H9 (cell line): Measurements from ENCODE around the gene SNRNP70. TPM values are rescaled to one million over a fixed set of nuclear protein-coding genes. Genes with fewer than 3 reads are reported as not detected.

Experiments
- DNase-seq: peaks from one replicate; pipeline ENCODE4 v3.0.0-alpha.2; 2017
- H2AFZ ChIP-seq: one replicate; pipeline ENCODE4 v1.6.1; 2013; ENCODE audit warnings: mild to moderate bottlenecking, low read length, control low read depth, moderate library complexity
- H2AK5ac ChIP-seq: 2 replicates; pipeline ENCODE4 v1.6.1; 2013; ENCODE audit warnings: low read length, control low read depth, mixed read lengths; ENCODE audit not compliant: insufficient read length
- H2BK120ac ChIP-seq: one replicate; pipeline ENCODE4 v1.6.1; 2013; ENCODE audit warnings: low read depth, mild to moderate bottlenecking, low read length, control low read depth, inconsistent platforms; ENCODE audit not compliant: poor library complexity, severe bottlenecking
- H2BK12ac ChIP-seq: 2 replicates; pipeline ENCODE4 v1.6.1; 2013; ENCODE audit warnings: low read length, control low read depth, mixed read lengths, low read depth; ENCODE audit not compliant: insufficient read length
- H2BK15ac ChIP-seq: 2 replicates; pipeline ENCODE4 v1.6.1; 2013; ENCODE audit warnings: low read depth, low read length, control low read depth
- H2BK20ac ChIP-seq: one replicate; pipeline ENCODE4 v1.6.1; 2013; ENCODE audit warnings: low read depth, mild to moderate bottlenecking, low read length, control low read depth, inconsistent platforms; ENCODE audit not compliant: poor library complexity, severe bottlenecking
- H2BK5ac ChIP-seq: 2 replicates; pipeline ENCODE4 v1.6.1; 2013; ENCODE audit warnings: low read length, control low read depth, mixed read lengths; ENCODE audit not compliant: insufficient read length
- H3K14ac ChIP-seq: 2 replicates; pipeline ENCODE4 v1.6.1; 2013; ENCODE audit warnings: low read length, control low read depth; ENCODE audit not compliant: insufficient read depth
- H3K18ac ChIP-seq: 2 replicates; pipeline ENCODE4 v1.6.1; 2013; ENCODE audit warnings: low read depth, mild to moderate bottlenecking, mixed read lengths, low read length, control low read depth; ENCODE audit not compliant: insufficient read length
- H3K23ac ChIP-seq: 2 replicates; pipeline ENCODE4 v1.6.1; 2013; ENCODE audit warnings: low read length, control low read depth, mixed read lengths, low read depth; ENCODE audit not compliant: insufficient read length
- H3K23me2 ChIP-seq: 2 replicates; pipeline ENCODE4 v1.6.1; 2013; ENCODE audit warnings: low read depth, mild to moderate bottlenecking, mixed read lengths, low read length, control low read depth; ENCODE audit not compliant: insufficient read length, poor library complexity, severe bottlenecking
- H3K27ac ChIP-seq: 2 replicates; pipeline ENCODE4 v1.5.1; 2013; ENCODE audit warnings: low read length, control low read depth, mixed read lengths, low read depth; ENCODE audit not compliant: insufficient read length
- H3K27me3 ChIP-seq: 2 replicates; pipeline ENCODE4 v1.6.1; 2013; ENCODE audit warnings: low read length, control low read depth, inconsistent platforms; ENCODE audit not compliant: insufficient read depth
- H3K4ac ChIP-seq: 2 replicates; pipeline ENCODE4 v1.6.1; 2013; ENCODE audit warnings: low read depth, mild to moderate bottlenecking, control low read depth, inconsistent platforms, low read length, moderate library complexity
- H3K4me1 ChIP-seq: 2 replicates; pipeline ENCODE4 v1.6.1; 2013; ENCODE audit warnings: low read length, control low read depth, inconsistent platforms; ENCODE audit not compliant: insufficient read depth
- H3K4me2 ChIP-seq: 2 replicates; pipeline ENCODE4 v1.6.1; 2013; ENCODE audit warnings: low read length, control low read depth, mixed read lengths; ENCODE audit not compliant: insufficient read length, insufficient read depth
- H3K56ac ChIP-seq: 2 replicates; pipeline ENCODE4 v1.6.1; 2013; ENCODE audit warnings: low read depth, mild to moderate bottlenecking, mixed read lengths, low read length, control low read depth; ENCODE audit not compliant: insufficient read length
- H3K79me1 ChIP-seq: 2 replicates; pipeline ENCODE4 v1.6.1; 2013; ENCODE audit warnings: low read depth, mild to moderate bottlenecking, moderate library complexity, low read length, control low read depth, inconsistent platforms; ENCODE audit not compliant: insufficient read depth, poor library complexity, severe bottlenecking
- H3K79me2 ChIP-seq: 2 replicates; pipeline ENCODE4 v1.6.1; 2013; ENCODE audit warnings: low read length, control low read depth, inconsistent platforms; ENCODE audit not compliant: insufficient read depth
- H3K9ac ChIP-seq: 2 replicates; pipeline ENCODE4 v1.6.1; 2013; ENCODE audit warnings: low read length, control low read depth, mixed read lengths; ENCODE audit not compliant: insufficient read length; ENCODE audit errors: extremely low read depth
- H3K9me3 ChIP-seq: one replicate; pipeline ENCODE4 v1.6.1; 2013; ENCODE audit warnings: low read depth, low read length, inconsistent platforms; ENCODE audit not compliant: control insufficient read depth
- H3T11ph ChIP-seq: one replicate; pipeline ENCODE4 v1.6.1; 2013; ENCODE audit warnings: mild to moderate bottlenecking, low read length, control low read depth, inconsistent platforms
- H4K20me1 ChIP-seq: one replicate; pipeline ENCODE4 v1.6.1; 2013; ENCODE audit not compliant: control insufficient read depth, insufficient read length, insufficient read depth
- H4K5ac ChIP-seq: 2 replicates; pipeline ENCODE4 v1.6.1; 2013; ENCODE audit warnings: low read depth, mild to moderate bottlenecking, mixed read lengths, low read length, control low read depth; ENCODE audit not compliant: insufficient read length
- H4K8ac ChIP-seq: replicated peaks from 2 replicates; pipeline ENCODE4 v1.6.1; 2013; ENCODE audit warnings: low read length, control low read depth, mixed read lengths, low read depth; ENCODE audit not compliant: insufficient read length
- H4K91ac ChIP-seq: 2 replicates; pipeline ENCODE4 v1.6.1; 2013; ENCODE audit warnings: low read depth, mild to moderate bottlenecking, moderate library complexity, mixed read lengths, low read length, control low read depth; ENCODE audit not compliant: insufficient read length
- H3K27ac Mint-ChIP-seq, 3 experiments: 2 replicates in 2 of 3; 3 replicates in 1 of 3; pipeline ENCODE4 v1.8.0; 2020 to 2021; ENCODE audit warnings: mixed read lengths in 3 of 3, mild to moderate bottlenecking in 1 of 3, moderate library complexity in 1 of 3
- H3K27me3 Mint-ChIP-seq: 2 replicates; pipeline ENCODE4 v1.8.0; 2021; ENCODE audit warnings: low read depth, mild to moderate bottlenecking, moderate library complexity, mixed read lengths
- H3K36me3 Mint-ChIP-seq, 3 experiments: 2 replicates in 2 of 3; 3 replicates in 1 of 3; pipeline ENCODE4 v1.8.0; 2020 to 2021; ENCODE audit warnings: low read depth in 3 of 3, mixed read lengths in 3 of 3; ENCODE audit not compliant: insufficient read depth in 1 of 3
- H3K4me1 Mint-ChIP-seq, 2 experiments: 2 replicates each; pipeline ENCODE4 v1.8.0; 2020; ENCODE audit warnings: mixed read lengths in 2 of 2
- H3K4me3 Mint-ChIP-seq, 2 experiments: 2 replicates in 1 of 2; 3 replicates in 1 of 2; pipeline ENCODE4 v1.8.0; 2020 to 2021; ENCODE audit warnings: mild to moderate bottlenecking in 2 of 2, mixed read lengths in 2 of 2, moderate library complexity in 1 of 2
- H3K9me3 Mint-ChIP-seq, 2 experiments: 2 replicates in 1 of 2; 3 replicates in 1 of 2; pipeline ENCODE4 v1.8.0; 2020; ENCODE audit warnings: mild to moderate bottlenecking in 2 of 2, mixed read lengths in 2 of 2, moderate library complexity in 1 of 2
- WGBS: extraction: QIAGEN DNeasy Blood & Tissue Kit; methylation state at CpG from one replicate; pipeline ENCODE4 v1.1.7; 2013; ENCODE audit warnings: missing lambda C conversion rate, low lambda C conversion rate, mixed read lengths; ENCODE audit not compliant: insufficient read length; ENCODE audit errors: extremely low coverage; 5-methylcytosine and 5-hydroxymethylcytosine counted together
- total RNA-seq: library from RNA; stranded (reverse); gene quantifications from 2 replicates; pipeline ENCODE4 v1.2.1, GENCODE V29; 2021
- TF ChIP-seq, protein P1 (sequence below): fragments of 200-600 bp; sonication (generic); conservative IDR thresholded peaks from 3 replicates; pipeline ENCODE4 v1.8.0; 2021; ENCODE audit warnings: antibody characterized with exemption, mild to moderate bottlenecking

Gene SNRNP70
- total RNA-seq, 1 experiment from 2014 or later: 295 TPM

DNA sequence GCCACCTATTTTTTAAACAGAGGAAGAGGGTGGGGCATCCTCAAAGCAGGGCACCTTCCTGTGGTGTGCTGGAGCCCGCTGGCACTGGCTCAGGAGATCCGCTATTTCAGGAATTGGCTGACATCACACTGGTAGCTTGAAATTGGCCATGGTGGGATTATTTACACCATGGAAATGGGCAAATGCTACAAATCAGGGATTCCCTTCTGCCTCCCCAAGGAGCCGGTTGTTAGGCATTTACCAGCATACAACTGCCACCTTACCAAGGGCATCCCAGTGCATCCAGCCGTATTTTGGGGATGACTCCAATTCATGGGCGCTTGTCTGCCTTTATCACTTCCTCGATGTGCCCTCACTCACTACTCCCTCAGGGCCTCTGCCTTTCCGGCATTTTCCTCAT, 55.7 kb downstream of the SNRNP70 start:
- Mint-ChIP-seq H3K36me3 (peaks cover 11 to 15% (median 14%) of the 10 kb centered on the region in 3 experiments; a peak in 6 of 7 replicates), H3K4me1 (peaks cover 24 to 35% of the 10 kb centered on the region in 2 experiments), H3K27ac (no peak overlapping the region), H3K4me3 (peak overlapping the region in 1 of 2 experiments; percentile 24; a peak in 2 of 5 replicates), H3K9me3 (no peaks in the 10 kb centered on the region), H3K27me3 (peaks cover 2% of the 10 kb centered on the region; the same call in 1 of the 2 replicates)
- H3K4ac ChIP-seq: no peak overlapping the region
- no peaks in the 10 kb centered on the region for H3K79me2 ChIP-seq
- H2BK20ac ChIP-seq: no peak overlapping the region
- H2BK120ac ChIP-seq: no peak overlapping the region
- H4K20me1 ChIP-seq: no peaks in the 10 kb centered on the region
- H3K4me1 ChIP-seq: no peaks in the 10 kb centered on the region; the same call in 1 of the 2 replicates
- TF ChIP-seq, protein P1, sequence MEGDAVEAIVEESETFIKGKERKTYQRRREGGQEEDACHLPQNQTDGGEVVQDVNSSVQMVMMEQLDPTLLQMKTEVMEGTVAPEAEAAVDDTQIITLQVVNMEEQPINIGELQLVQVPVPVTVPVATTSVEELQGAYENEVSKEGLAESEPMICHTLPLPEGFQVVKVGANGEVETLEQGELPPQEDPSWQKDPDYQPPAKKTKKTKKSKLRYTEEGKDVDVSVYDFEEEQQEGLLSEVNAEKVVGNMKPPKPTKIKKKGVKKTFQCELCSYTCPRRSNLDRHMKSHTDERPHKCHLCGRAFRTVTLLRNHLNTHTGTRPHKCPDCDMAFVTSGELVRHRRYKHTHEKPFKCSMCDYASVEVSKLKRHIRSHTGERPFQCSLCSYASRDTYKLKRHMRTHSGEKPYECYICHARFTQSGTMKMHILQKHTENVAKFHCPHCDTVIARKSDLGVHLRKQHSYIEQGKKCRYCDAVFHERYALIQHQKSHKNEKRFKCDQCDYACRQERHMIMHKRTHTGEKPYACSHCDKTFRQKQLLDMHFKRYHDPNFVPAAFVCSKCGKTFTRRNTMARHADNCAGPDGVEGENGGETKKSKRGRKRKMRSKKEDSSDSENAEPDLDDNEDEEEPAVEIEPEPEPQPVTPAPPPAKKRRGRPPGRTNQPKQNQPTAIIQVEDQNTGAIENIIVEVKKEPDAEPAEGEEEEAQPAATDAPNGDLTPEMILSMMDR: no peak
- no peak overlapping the region for H2AFZ ChIP-seq
- no peak overlapping the region for H2BK15ac ChIP-seq
- no peak overlapping the region for H3K27ac ChIP-seq
- no peaks in the 10 kb centered on the region for H3K79me1 ChIP-seq
- no CpG with 5 or more reads among the region's 7 CpGs for WGBS
- no peak for DNase-seq
- H3K14ac ChIP-seq: no peak overlapping the region
- H3T11ph ChIP-seq: no peak overlapping the region
- H4K5ac ChIP-seq: no peak overlapping the region
- no peaks in the 10 kb centered on the region for H3K9me3 ChIP-seq
- peaks cover 4% of the 10 kb centered on the region for H3K23me2 ChIP-seq
- no peak overlapping the region for H4K8ac ChIP-seq
- H3K4me2 ChIP-seq: no peak overlapping the region
- H2AK5ac ChIP-seq: no peak overlapping the region
- H2BK5ac ChIP-seq: no peak overlapping the region
- H4K91ac ChIP-seq: no peak overlapping the region
- H3K56ac ChIP-seq: no peak overlapping the region
- H3K27me3 ChIP-seq: no peaks in the 10 kb centered on the region
- no peak overlapping the region for H2BK12ac ChIP-seq
- H3K9ac ChIP-seq: no peak overlapping the region
- H3K23ac ChIP-seq: no peak overlapping the region
- no peak overlapping the region for H3K18ac ChIP-seq
